Measurements from ENCODE around the gene SFXN3. TPM values are rescaled to one million over a fixed set of nuclear protein-coding genes. Genes with fewer than 3 reads are reported as not detected.
A peak's percentile ranks its signal among the peaks of the same experiment; 100 is the strongest.

Gene SFXN3
- total RNA-seq, 1 experiment from 2014 or later, result 5.6 TPM

GRCh38 chr10:101011517-101012423, 19.3 kb upstream of the SFXN3 start:
- H3K4me3 Mint-ChIP-seq, result no peak overlapping the region

GRCh38 chr10:101012525-101013364, 18.3 kb upstream of the SFXN3 start:
- Mint-ChIP-seq H3K9me3 (no peaks in the 10 kb centered on the region), H3K4me3 (no peak overlapping the region), H3K27ac (no peak overlapping the region), H3K36me3 (no peaks in the 10 kb centered on the region), H3K27me3 (ENCODE audit: low read depth) (peaks cover 34% of the 10 kb centered on the region), H3K4me1 (peaks cover 33% of the 10 kb centered on the region)
- CTCF ChIA-PET, result interaction anchor here (1.2 to 7.2 kb wide), 8 partner anchors 12 to 494 kb away, joined by 3 to 273 read pairs (median 18); partner anchors contain the start of genes LZTS2, PDZD7, SEMA4G and SFXN3
- POLR2A ChIA-PET, result no interaction called here
- ATAC-seq, result peak; percentile 68
- peak; percentile 84 for DNase-seq (ENCODE audit: low spot score)
- TF ChIP-seq ZNF263 (CRISPR knock-in tag; IDR thresholded peaks at IDR 0.05; ENCODE audit: low read depth) (no peak), RELA (CRISPR knock-in tag; IDR thresholded peaks at IDR 0.05; ENCODE audit: borderline replicate concordance) (no peak), HMGXB4 (CRISPR knock-in tag; IDR thresholded peaks at IDR 0.05) (peak; percentile 45; the same call in 1 of the 2 replicates), ZMAT4 (CRISPR knock-in tag; IDR thresholded peaks at IDR 0.05) (no peak), ZNF425 (CRISPR knock-in tag; conservative IDR thresholded peaks at IDR 0.05) (no peak), ZNF512 (CRISPR knock-in tag; IDR thresholded peaks at IDR 0.05; ENCODE audit: borderline replicate concordance) (no peak), ZNF219 (CRISPR knock-in tag; IDR thresholded peaks at IDR 0.05; ENCODE audit: borderline replicate concordance) (no peak), RORB (CRISPR knock-in tag; IDR thresholded peaks at IDR 0.05) (no peak), IRF2 (CRISPR knock-in tag; IDR thresholded peaks at IDR 0.05; ENCODE audit: borderline replicate concordance, low read depth) (no peak)

More at GRCh38 chr10:101011517-101012423, 19.3 kb upstream of the SFXN3 start:
- peak; percentile 49 for DNase-seq (ENCODE audit: low spot score)
- Mint-ChIP-seq H3K27ac (no peak overlapping the region), H3K27me3 (ENCODE audit: low read depth) (peaks cover 24% of the 10 kb centered on the region), H3K36me3 (no peaks in the 10 kb centered on the region), H3K9me3 (no peaks in the 10 kb centered on the region), H3K4me1 (peaks cover 30% of the 10 kb centered on the region)
- POLR2A ChIA-PET, result interaction anchor here (1.4 kb wide), 1 partner anchor 15 kb away, joined by 9 read pairs; no protein-coding TSS in a partner anchor
- peak; percentile 33 for ATAC-seq
- no peak for TF ChIP-seq ZNF263 (CRISPR knock-in tag; IDR thresholded peaks at IDR 0.05; ENCODE audit: low read depth)
- TF ChIP-seq ZNF423 (CRISPR knock-in tag; IDR thresholded peaks at IDR 0.05), result no peak
- TF ChIP-seq CTCF (IDR thresholded peaks at IDR 0.05), result 0 out of 2 replicates have a peak, but pooled peaks have one; percentile 9
- TF ChIP-seq RELA (CRISPR knock-in tag; IDR thresholded peaks at IDR 0.05; ENCODE audit: borderline replicate concordance), result no peak
- no peak for TF ChIP-seq TP53 (CRISPR knock-in tag; IDR thresholded peaks at IDR 0.05)
- TF ChIP-seq USF1 (CRISPR knock-in tag; IDR thresholded peaks at IDR 0.05), result no peak
- no peak for TF ChIP-seq SMAD4 (CRISPR knock-in tag; IDR thresholded peaks at IDR 0.05)
- TF ChIP-seq ZSCAN18 (CRISPR knock-in tag; IDR thresholded peaks at IDR 0.05), result no peak
- 0 out of 2 replicates have a peak, but pooled peaks have one; percentile 19 for TF ChIP-seq ZNF138 (CRISPR knock-in tag; conservative IDR thresholded peaks at IDR 0.05)
- CTCF ChIA-PET, result interaction anchor here (0.6 to 7.2 kb wide), 40 partner anchors 8 to 569 kb away, joined by 3 to 273 read pairs (median 4); partner anchors contain the start of genes LZTS2, MRPL43, PDZD7 and SEMA4G

Measured in WTC11 (cell line).